DND-41 (cell line): ENCODE measurements around the gene TUBG1.
A peak's percentile ranks its signal among the peaks of the same experiment; 100 is the strongest.
"Not testable (repeated sequence)": the region's sequence is repeated elsewhere in the genome, so short reads cannot be mapped to it uniquely, and the experiment has no call there.

Source experiments
- ATAC-seq: fragments of 200-7000 bp; cut with Tn5 transposase; 3 replicates; pipeline ENCODE4 v1.9.1; 2021; ENCODE audit warnings: low read depth; ENCODE audit not compliant: insufficient read depth
- DNase-seq: peaks from one replicate; pipeline ENCODE4 v3.0.0-alpha.2; 2020
- H2AFZ ChIP-seq: 2 replicates; pipeline ENCODE4 v1.6.0; 2012; ENCODE audit warnings: low read depth, low read length
- H3K27ac ChIP-seq: 2 replicates; pipeline ENCODE4 v1.5.1; 2012; ENCODE audit warnings: low read length, inconsistent platforms
- H3K27me3 ChIP-seq: fragments of 200-600 bp; sonication (generic); 2 replicates; pipeline ENCODE4 v1.6.0; 2012; ENCODE audit warnings: low read length, mild to moderate bottlenecking, inconsistent platforms; ENCODE audit not compliant: insufficient read depth, poor library complexity
- H3K36me3 ChIP-seq: 2 replicates; pipeline ENCODE4 v1.5.1; 2012; ENCODE audit warnings: low read length, inconsistent platforms; ENCODE audit not compliant: insufficient read depth
- H3K4me1 ChIP-seq: 2 replicates; pipeline ENCODE4 v1.5.1; 2012; ENCODE audit warnings: mild to moderate bottlenecking, low read length; ENCODE audit not compliant: insufficient read depth
- H3K4me2 ChIP-seq: 2 replicates; pipeline ENCODE4 v1.6.0; 2012; ENCODE audit warnings: mild to moderate bottlenecking, moderate library complexity, low read length, inconsistent platforms; ENCODE audit not compliant: insufficient read depth
- H3K4me3 ChIP-seq, 2 experiments: fragments of 200-600 bp in 1 of 2; shearing (Covaris generic) in 1 of 2; 2 replicates each; pipeline ENCODE4 v1.5.1; 2012 to 2016; ENCODE audit warnings: inconsistent platforms in 2 of 2, low read length in 2 of 2, mild to moderate bottlenecking in 2 of 2, low read depth in 1 of 2, moderate library complexity in 1 of 2
- H3K79me2 ChIP-seq: 2 replicates; pipeline ENCODE4 v1.6.0; 2012; ENCODE audit warnings: low read length, inconsistent platforms; ENCODE audit not compliant: insufficient read depth
- H3K9ac ChIP-seq: 2 replicates; pipeline ENCODE4 v1.6.0; 2012; ENCODE audit warnings: low read depth, mild to moderate bottlenecking, inconsistent platforms, low read length, moderate library complexity
- H3K9me3 ChIP-seq: 2 replicates; pipeline ENCODE4 v1.5.1; 2012; ENCODE audit warnings: low read length, moderate library complexity, mild to moderate bottlenecking, inconsistent platforms; ENCODE audit not compliant: insufficient read depth, severe bottlenecking
- H4K20me1 ChIP-seq: 2 replicates; pipeline ENCODE4 v1.6.0; 2012; ENCODE audit warnings: low read length; ENCODE audit not compliant: insufficient read depth
- EZH2 ChIP-seq: IDR thresholded peaks from 3 replicates; pipeline ENCODE4 v1.6.1; 2012; ENCODE audit warnings: borderline replicate concordance, low read depth, mild to moderate bottlenecking, moderate library complexity, low read length, inconsistent platforms; ENCODE audit not compliant: severe bottlenecking
- TF ChIP-seq, protein P1 (sequence below): IDR thresholded peaks from 2 replicates; pipeline ENCODE4 v1.5.1; 2012; ENCODE audit warnings: borderline replicate concordance, low read length, moderate library complexity, mild to moderate bottlenecking; ENCODE audit not compliant: poor library complexity, severe bottlenecking; ENCODE audit errors: extremely low read depth

TUBG1 gene

DNA sequence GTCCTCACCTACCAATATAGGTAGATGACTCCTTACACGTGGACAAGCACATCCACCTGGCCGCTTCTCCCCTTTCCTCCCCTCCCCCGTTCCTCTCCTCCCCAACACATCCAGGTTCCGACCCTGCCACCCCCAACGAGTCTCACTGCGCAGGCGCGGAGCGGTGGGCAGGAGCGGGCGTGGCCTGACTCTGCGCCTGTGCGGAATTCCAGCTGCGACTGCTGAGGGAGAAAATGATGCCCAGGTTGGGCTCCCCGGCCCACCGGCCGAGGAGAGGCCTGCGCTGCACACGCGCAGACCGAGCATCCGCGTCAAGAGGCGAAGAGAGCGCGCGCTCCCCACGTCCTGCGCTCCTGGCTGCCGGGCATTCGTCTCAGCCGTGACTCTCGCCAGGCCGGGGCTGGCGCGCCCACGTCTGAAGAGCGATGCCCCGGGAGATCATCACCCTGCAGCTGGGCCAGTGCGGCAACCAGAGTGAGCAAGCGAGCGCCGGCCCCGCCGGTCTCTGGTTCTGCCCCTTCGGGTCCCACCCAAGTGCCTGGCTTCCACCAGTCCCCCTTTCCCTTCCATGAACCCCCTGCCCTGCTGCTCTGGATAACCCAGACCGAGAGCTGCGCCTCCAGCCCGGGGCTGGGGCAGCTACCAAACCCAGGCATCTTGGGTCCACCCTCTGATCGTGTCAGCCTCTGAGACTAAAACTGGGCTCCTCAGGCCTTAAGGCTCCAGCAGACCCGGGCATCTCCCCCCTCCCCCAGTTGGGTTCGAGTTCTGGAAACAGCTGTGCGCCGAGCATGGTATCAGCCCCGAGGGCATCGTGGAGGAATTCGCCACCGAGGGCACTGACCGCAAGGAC lies 49.8 kb downstream of the TUBG1 start, which contains the start of gene TUBG2:
TUBG2 (plus strand) TSS at position 206 of the 853 bp plus-strand sequence; CDS start at position 426, 220 bp downstream.
- DNase-seq (peak; percentile 94), ATAC-seq (peak; percentile 93)

GRCh38 chr17:42659932-42660274 lies 50.4 kb downstream of the TUBG1 start:
- not testable (repeated sequence) for H3K27ac ChIP-seq, H3K79me2 ChIP-seq, H4K20me1 ChIP-seq, H3K27me3 ChIP-seq, H2AFZ ChIP-seq, H3K9me3 ChIP-seq, DNase-seq, ATAC-seq
- H3K9ac ChIP-seq, result peak overlapping the region; percentile 68
- peak overlapping the region in 1 of 2 experiments; percentile 63; a peak in 3 of 4 replicates for H3K4me3 ChIP-seq
- peak overlapping the region; percentile 79 for H3K4me2 ChIP-seq
- H3K4me1 ChIP-seq, result peaks cover 21% of the 10 kb centered on the region
- peaks cover 13% of the 10 kb centered on the region; the same call in 1 of the 2 replicates for H3K36me3 ChIP-seq

More for the DNA sequence above, 49.8 kb downstream of the TUBG1 start, which contains the start of gene TUBG2:
- H3K4me1 ChIP-seq, result peaks cover 21% of the 10 kb centered on the region
- TF ChIP-seq EZH2, result no peak
- TF ChIP-seq, protein P1, sequence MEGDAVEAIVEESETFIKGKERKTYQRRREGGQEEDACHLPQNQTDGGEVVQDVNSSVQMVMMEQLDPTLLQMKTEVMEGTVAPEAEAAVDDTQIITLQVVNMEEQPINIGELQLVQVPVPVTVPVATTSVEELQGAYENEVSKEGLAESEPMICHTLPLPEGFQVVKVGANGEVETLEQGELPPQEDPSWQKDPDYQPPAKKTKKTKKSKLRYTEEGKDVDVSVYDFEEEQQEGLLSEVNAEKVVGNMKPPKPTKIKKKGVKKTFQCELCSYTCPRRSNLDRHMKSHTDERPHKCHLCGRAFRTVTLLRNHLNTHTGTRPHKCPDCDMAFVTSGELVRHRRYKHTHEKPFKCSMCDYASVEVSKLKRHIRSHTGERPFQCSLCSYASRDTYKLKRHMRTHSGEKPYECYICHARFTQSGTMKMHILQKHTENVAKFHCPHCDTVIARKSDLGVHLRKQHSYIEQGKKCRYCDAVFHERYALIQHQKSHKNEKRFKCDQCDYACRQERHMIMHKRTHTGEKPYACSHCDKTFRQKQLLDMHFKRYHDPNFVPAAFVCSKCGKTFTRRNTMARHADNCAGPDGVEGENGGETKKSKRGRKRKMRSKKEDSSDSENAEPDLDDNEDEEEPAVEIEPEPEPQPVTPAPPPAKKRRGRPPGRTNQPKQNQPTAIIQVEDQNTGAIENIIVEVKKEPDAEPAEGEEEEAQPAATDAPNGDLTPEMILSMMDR, result no peak
- peak within 1 kb of the TSS; percentile 68 for H3K9ac ChIP-seq
- H3K36me3 ChIP-seq, result peaks cover 10% of the 10 kb centered on the region; the same call in 1 of the 2 replicates
- H3K79me2 ChIP-seq, result peaks cover 4% of the 10 kb centered on the region
- H3K4me2 ChIP-seq, result peak within 1 kb of the TSS; percentile 79
- no peaks in the 10 kb centered on the region for H3K9me3 ChIP-seq
- no peaks in the 10 kb centered on the region for H4K20me1 ChIP-seq
- no peaks in the 10 kb centered on the region for H3K27me3 ChIP-seq
- peak within 1 kb of the TSS; percentile 74 for H2AFZ ChIP-seq
- peak within 1 kb of the TSS; percentile 25 to 63; a peak in 3 of 4 replicates for H3K4me3 ChIP-seq
- peak within 1 kb of the TSS; percentile 58 for H3K27ac ChIP-seq

DNA sequence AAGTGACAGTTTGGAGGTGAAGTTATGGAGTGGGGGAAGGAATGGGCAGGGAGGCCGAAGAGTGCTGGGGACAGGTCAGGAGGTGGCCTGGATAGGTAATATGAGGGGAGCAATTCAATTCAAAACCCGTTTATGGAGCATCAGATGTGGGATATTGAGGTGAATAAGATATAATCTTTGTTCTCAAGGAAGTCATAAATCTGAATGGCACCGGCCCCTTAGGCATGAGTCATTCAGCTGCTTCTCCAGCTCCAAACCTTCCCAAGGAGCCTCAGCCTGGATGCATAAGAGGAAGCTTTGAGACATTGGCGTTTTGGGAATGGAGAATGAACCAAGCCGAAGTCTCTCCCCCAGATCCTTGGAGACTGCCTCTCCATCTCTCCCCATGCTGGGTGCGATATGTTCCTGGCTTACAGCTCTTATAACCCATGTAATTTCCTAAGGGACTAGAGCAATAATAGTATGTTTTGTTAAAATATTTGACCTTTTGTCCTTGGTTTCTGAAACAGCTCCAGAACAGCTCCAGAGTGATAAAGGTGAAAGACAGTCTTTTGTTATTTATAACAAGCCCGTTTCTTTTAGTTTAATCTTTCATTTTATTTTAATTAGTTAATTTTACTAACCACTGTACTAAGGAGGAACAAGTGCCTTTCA lies 51.3 kb downstream of the TUBG1 start:
- Histone ChIP-seq H3K9me3 (no peaks in the 10 kb centered on the region), H3K4me3 (no peak overlapping the region), H3K4me2 (peak overlapping the region; percentile 34; the same call in 1 of the 2 replicates), H3K9ac (no peak overlapping the region), H3K79me2 (peaks cover 4% of the 10 kb centered on the region), H3K4me1 (peaks cover 21% of the 10 kb centered on the region), H3K27me3 (no peaks in the 10 kb centered on the region), H3K27ac (no peak overlapping the region), H3K36me3 (peaks cover 19% of the 10 kb centered on the region), H4K20me1 (no peaks in the 10 kb centered on the region), H2AFZ (no peak overlapping the region)
- no peak for DNase-seq
- TF ChIP-seq, protein P1, result no peak
- no peak for TF ChIP-seq EZH2
- no peak for ATAC-seq
